Suppressor macrophage (primary cell): Measurements from ENCODE around the gene NAT10.
A peak's percentile ranks its signal among the peaks of the same experiment; 100 is the strongest.

Experiments
- DNase-seq, 4 experiments: peaks; one replicate each; pipeline ENCODE4 v3.0.0-alpha.2; 2020 to 2022

NAT10 gene

GRCh38 chr11:34191578-34191977 is 86.1 kb downstream of the NAT10 start:
- DNase-seq, result peak in 3 of 4 experiments; percentile 10 to 31 (median 16)

GRCh38 chr11:34192481-34193401 is 87.3 kb downstream of the NAT10 start:
- no peak for DNase-seq

DNA sequence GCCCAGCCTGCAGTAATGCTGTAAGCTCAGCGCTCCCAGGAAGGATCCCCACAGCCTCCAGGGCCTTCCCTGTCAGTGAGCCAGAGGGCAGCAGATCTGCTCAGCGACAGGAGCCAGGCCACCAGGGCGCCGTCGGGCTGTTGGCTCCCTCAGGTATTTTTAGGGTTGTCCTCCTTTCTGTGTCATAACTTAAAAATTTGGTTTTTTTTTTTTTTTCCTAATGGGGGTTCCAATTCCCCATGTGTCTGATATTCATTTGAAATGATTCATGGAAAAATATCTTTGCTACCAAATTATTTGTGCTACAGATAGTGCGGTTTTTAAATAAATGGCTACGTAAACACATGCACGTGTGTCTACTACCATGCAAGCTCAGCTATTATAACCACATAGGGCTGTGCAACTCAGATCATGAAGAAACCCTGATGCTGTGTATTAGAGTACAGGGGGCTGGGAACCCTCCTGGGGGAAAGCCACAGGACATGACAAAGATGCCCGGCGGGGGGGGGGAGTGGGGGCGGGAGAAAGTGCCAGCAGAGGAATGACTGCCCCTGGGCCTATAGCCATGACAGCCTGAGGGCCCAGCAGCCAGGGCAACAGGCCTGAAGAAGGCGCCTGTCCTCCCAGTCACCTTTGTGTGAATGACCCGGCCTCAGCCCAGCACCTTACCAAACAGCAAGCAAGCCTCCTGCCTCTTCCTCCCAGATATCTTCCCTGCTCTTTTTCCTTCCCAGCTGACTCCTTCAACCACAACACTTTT is 89.3 kb downstream of the NAT10 start:
- DNase-seq, result no peak
